ENCODE measurements around the gene LRRFIP2. TPM values are rescaled to one million over a fixed set of nuclear protein-coding genes. Genes with fewer than 3 reads are reported as not detected.

The LRRFIP2 gene
- total RNA-seq, 6 donors from 2014 or later = 45.9 to 106 (median 78.8) TPM

DNA sequence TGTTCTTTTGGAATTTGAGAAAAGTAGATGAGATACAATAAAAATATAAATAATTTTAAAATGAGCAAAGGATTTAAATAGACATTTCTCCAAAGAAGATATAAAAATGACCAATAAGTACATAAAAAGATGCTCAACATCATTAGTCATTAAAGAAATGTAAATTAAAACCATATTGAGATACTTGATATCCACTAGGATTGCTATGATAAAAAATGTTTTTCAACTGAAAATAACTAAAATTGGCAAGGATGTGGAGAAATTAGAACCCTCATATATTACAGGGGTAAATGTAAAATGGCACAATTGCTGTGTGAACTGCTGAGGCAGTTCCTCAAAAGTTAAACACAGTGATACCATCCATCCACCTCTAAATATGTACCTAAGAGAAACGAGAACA lies 38.8 kb downstream of the LRRFIP2 start:
- no peaks in the 10 kb centered on the region for H3K27me3 ChIP-seq
- peak overlapping the region in 1 of 4 donors; percentile 57 for H3K27ac ChIP-seq
- DNase-seq = no peak
- no peaks in the 10 kb centered on the region for H3K9me3 ChIP-seq
- no peak for ATAC-seq (ENCODE audit: low FRiP score in 2 of 2)
- H3K4me3 ChIP-seq = no peak overlapping the region
- peaks cover 14 to 27% (median 21%) of the 10 kb centered on the region in 4 donors for H3K4me1 ChIP-seq
- WGBS, 2 donors = 70 to 89% methylated on average over 1 of the region's 1 CpG
- no peak for TF ChIP-seq CTCF (IDR thresholded peaks at IDR 0.05)
- TF ChIP-seq EP300 (IDR thresholded peaks at IDR 0.05) = no peak
- no peak for TF ChIP-seq POLR2AphosphoS5 (IDR thresholded peaks at IDR 0.05)
- no peak for TF ChIP-seq POLR2A (IDR thresholded peaks at IDR 0.05)
- no peaks in the 10 kb centered on the region for H3K36me3 ChIP-seq

- H3K9me3 ChIP-seq = no peaks in the 10 kb centered on the region
- peaks cover 14 to 38% (median 29%) of the 10 kb centered on the region in 4 donors for H3K4me1 ChIP-seq
- peaks cover 0 to 5% (median 0%) of the 10 kb centered on the region in 4 donors for H3K36me3 ChIP-seq
- ATAC-seq (ENCODE audit: low FRiP score in 2 of 2) (no peak), DNase-seq (no peak)
- H3K27ac ChIP-seq = no peak overlapping the region
- H3K27me3 ChIP-seq = no peaks in the 10 kb centered on the region
- no peak for TF ChIP-seq EP300 (IDR thresholded peaks at IDR 0.05)
- no peak for TF ChIP-seq CTCF (IDR thresholded peaks at IDR 0.05)
- no peak for TF ChIP-seq POLR2AphosphoS5 (IDR thresholded peaks at IDR 0.05)
- TF ChIP-seq POLR2A (IDR thresholded peaks at IDR 0.05) = no peak
- WGBS, 2 donors = 97 to 100% methylated on average over 1 of the region's 1 CpG
- H3K4me3 ChIP-seq = no peak overlapping the region
Measured at GRCh38 chr3:37132334-37132733, 42.0 kb downstream of the LRRFIP2 start.

GRCh38 chr3:37131860-37132144 lies 42.6 kb downstream of the LRRFIP2 start:
- Histone ChIP-seq H3K4me3 (no peak overlapping the region), H3K36me3 (peaks cover 0 to 5% (median 0%) of the 10 kb centered on the region in 4 donors), H3K9me3 (no peaks in the 10 kb centered on the region), H3K27me3 (no peaks in the 10 kb centered on the region), H3K4me1 (peaks cover 14 to 38% (median 29%) of the 10 kb centered on the region in 4 donors), H3K27ac (peak overlapping the region in 2 of 4 donors; percentile 13 to 59)
- no peak for ATAC-seq (ENCODE audit: low FRiP score in 2 of 2)
- DNase-seq = no peak
- 63 to 64% methylated on average over 2 of the region's 2 CpGs for WGBS, 2 donors
- TF ChIP-seq POLR2AphosphoS5 (IDR thresholded peaks at IDR 0.05) = no peak
- TF ChIP-seq CTCF (IDR thresholded peaks at IDR 0.05) = no peak
- no peak for TF ChIP-seq EP300 (IDR thresholded peaks at IDR 0.05)
- no peak for TF ChIP-seq POLR2A (IDR thresholded peaks at IDR 0.05)

DNA sequence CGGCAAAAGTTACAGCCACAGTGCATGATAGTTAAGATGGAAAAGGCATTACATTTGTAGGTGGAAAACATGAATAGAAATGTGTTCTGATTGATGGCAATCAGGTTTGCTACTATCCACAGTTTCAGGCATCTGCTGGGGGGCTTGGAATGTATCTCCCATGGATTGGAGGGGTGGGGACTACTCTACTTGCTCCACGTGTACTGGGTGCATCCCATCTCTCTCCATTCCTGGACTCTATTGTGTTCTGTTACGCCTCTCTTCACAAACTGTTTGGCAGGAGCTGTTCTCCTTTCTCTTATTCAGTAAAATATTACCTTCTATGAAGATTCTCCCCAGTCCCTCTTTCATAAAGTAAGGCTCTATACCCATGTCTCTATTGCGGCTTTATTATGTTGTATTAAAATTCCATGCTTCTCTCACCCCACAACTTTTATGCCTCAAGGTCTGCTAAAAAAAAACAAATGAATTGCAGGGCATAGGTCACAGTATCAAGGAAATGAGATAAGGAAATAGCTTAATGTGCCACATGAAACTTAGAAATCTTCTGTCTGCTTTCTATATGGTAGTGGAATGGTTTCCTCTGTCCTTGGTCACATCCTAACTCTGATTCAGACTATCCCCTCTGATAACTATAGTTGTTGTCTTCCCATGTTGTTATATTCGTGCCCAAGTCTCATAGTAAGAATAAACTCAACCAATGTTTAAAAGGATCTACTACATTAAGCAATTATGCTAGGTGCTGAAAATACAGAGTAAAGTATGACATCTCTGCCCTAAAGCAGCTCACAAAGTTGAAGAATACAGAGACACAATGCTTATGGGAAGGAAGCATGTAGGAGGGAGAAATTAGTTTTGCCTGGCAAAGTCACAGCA lies 43.2 kb downstream of the LRRFIP2 start:
- WGBS, 2 donors = 60 to 71% methylated on average over 5 of the region's 5 CpGs
- DNase-seq (no peak), ATAC-seq (ENCODE audit: low FRiP score in 2 of 2) (no peak)
- H3K27me3 ChIP-seq = no peaks in the 10 kb centered on the region
- no peaks in the 10 kb centered on the region for H3K9me3 ChIP-seq
- H3K27ac ChIP-seq = peak overlapping the region in 2 of 4 donors; percentile 13 to 59
- H3K4me3 ChIP-seq = no peak overlapping the region
- peaks cover 14 to 38% (median 29%) of the 10 kb centered on the region in 4 donors for H3K4me1 ChIP-seq
- peaks cover 0 to 5% (median 0%) of the 10 kb centered on the region in 4 donors for H3K36me3 ChIP-seq
- TF ChIP-seq CTCF (IDR thresholded peaks at IDR 0.05) (no peak), POLR2AphosphoS5 (IDR thresholded peaks at IDR 0.05) (no peak), POLR2A (IDR thresholded peaks at IDR 0.05) (no peak), EP300 (IDR thresholded peaks at IDR 0.05) (no peak)

Data from upper lobe of left lung (tissue), 6 donors.